Measurements from ENCODE around the gene STK38. TPM values are rescaled to one million over a fixed set of nuclear protein-coding genes. Genes with fewer than 3 reads are reported as not detected.

STK38 gene
- total and polyA plus RNA-seq, 2 donors (not counting 1 experiment from before 2014, with no cell fraction given): 26.1 to 67.4 TPM

GRCh38 chr6:36516559-36516958, 30.7 kb downstream of the STK38 start:
- H3K9ac ChIP-seq (ENCODE audit: low read length): no peak overlapping the region
- 100% methylated on average over 2 of the region's 4 CpGs for WGBS (ENCODE audit: insufficient coverage)
- H4K20me1 ChIP-seq (ENCODE audit: control insufficient read depth, insufficient read depth, low read length, poor library complexity, severe bottlenecking): peaks cover 6% of the 10 kb centered on the region
- no peak overlapping the region for H3K4me2 ChIP-seq (replicated peaks; ENCODE audit: low read depth, low read length, poor library complexity, severe bottlenecking)
- CTCF ChIA-PET: interaction anchor here (0.5 to 1.2 kb wide), 2 partner anchors 94 to 131 kb away, joined by 3 read pairs; no protein-coding TSS in a partner anchor
- Mint-ChIP-seq H3K4me1 (no peaks in the 10 kb centered on the region), H3K9me3 (ENCODE audit: insufficient read depth) (no peaks in the 10 kb centered on the region), H3K4me3 (no peak overlapping the region), H3K27ac (no peak overlapping the region), H3K27me3 (no peaks in the 10 kb centered on the region)
- POLR2A ChIA-PET: interaction anchor here (0.6 kb wide), 1 partner anchor 37 kb away, joined by 5 read pairs; no protein-coding TSS in a partner anchor
- DNase-seq (no peak), ATAC-seq (ENCODE audit: low read depth) (no peak)
- H3K27ac ChIP-seq (ENCODE audit: low read length in 2 of 2): no peak overlapping the region
- intact Hi-C loops (cut with micrococcal nuclease): loop anchor here (10.0 kb wide), 1 partner anchor 92 kb away; no protein-coding TSS in a partner anchor
- no peaks in the 10 kb centered on the region for H3K9me3 ChIP-seq (ENCODE audit: control extremely low read depth in 1 of 3, control insufficient read depth in 2 of 3, insufficient read depth in 1 of 3, low read length in 2 of 3)
- no peak overlapping the region for H3K4me3 ChIP-seq (ENCODE audit: control extremely low read depth in 1 of 5, extremely low read depth in 1 of 5, insufficient read depth in 1 of 5, low read depth in 2 of 5, low read length in 4 of 5)
- H3K79me2 ChIP-seq (ENCODE audit: control insufficient read depth, insufficient read depth, low read length): no peaks in the 10 kb centered on the region
- no peak for TF ChIP-seq EZH2 (IDR thresholded peaks at IDR 0.05; ENCODE audit: borderline replicate concordance, insufficient read depth, low read depth, low read length, poor library complexity, severe bottlenecking)
- TF ChIP-seq, protein P1, sequence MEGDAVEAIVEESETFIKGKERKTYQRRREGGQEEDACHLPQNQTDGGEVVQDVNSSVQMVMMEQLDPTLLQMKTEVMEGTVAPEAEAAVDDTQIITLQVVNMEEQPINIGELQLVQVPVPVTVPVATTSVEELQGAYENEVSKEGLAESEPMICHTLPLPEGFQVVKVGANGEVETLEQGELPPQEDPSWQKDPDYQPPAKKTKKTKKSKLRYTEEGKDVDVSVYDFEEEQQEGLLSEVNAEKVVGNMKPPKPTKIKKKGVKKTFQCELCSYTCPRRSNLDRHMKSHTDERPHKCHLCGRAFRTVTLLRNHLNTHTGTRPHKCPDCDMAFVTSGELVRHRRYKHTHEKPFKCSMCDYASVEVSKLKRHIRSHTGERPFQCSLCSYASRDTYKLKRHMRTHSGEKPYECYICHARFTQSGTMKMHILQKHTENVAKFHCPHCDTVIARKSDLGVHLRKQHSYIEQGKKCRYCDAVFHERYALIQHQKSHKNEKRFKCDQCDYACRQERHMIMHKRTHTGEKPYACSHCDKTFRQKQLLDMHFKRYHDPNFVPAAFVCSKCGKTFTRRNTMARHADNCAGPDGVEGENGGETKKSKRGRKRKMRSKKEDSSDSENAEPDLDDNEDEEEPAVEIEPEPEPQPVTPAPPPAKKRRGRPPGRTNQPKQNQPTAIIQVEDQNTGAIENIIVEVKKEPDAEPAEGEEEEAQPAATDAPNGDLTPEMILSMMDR (IDR thresholded peaks at IDR 0.05): no peak
- H3K36me3 ChIP-seq (replicated peaks in 1 of 2; ENCODE audit: control extremely low read depth in 1 of 2, control insufficient read depth in 1 of 2, extremely low read depth in 1 of 2, insufficient read depth in 2 of 2, low read length in 1 of 2): peaks cover 4 to 88% of the 10 kb centered on the region in 2 experiments
- H3K4me1 ChIP-seq (ENCODE audit: control insufficient read depth in 2 of 2, insufficient read depth in 2 of 2, low read length in 2 of 2): no peaks in the 10 kb centered on the region
- no peak overlapping the region for H2AFZ ChIP-seq (ENCODE audit: insufficient read depth, low read depth, low read length, poor library complexity, severe bottlenecking)
- no peaks in the 10 kb centered on the region for H3K27me3 ChIP-seq (replicated peaks in 1 of 4; ENCODE audit: control extremely low read depth in 1 of 4, control insufficient read depth in 3 of 4, insufficient read depth in 4 of 4, low read length in 3 of 4)

GRCh38 chr6:36515844-36516243, 31.4 kb downstream of the STK38 start:
- CTCF ChIA-PET: interaction anchor here (1.2 kb wide), 1 partner anchor 93 kb away, joined by 3 read pairs; no protein-coding TSS in a partner anchor
- no peak for ATAC-seq (ENCODE audit: low read depth)
- H2AFZ ChIP-seq (ENCODE audit: insufficient read depth, low read depth, low read length, poor library complexity, severe bottlenecking): no peak overlapping the region
- Mint-ChIP-seq H3K27me3 (no peaks in the 10 kb centered on the region), H3K4me3 (no peak overlapping the region), H3K27ac (no peak overlapping the region), H3K4me1 (no peaks in the 10 kb centered on the region), H3K9me3 (ENCODE audit: insufficient read depth) (no peaks in the 10 kb centered on the region)
- intact Hi-C loops (cut with micrococcal nuclease): loop anchor here (10.0 kb wide), 1 partner anchor 91 kb away; no protein-coding TSS in a partner anchor
- H3K9me3 ChIP-seq (ENCODE audit: control extremely low read depth in 1 of 3, control insufficient read depth in 2 of 3, insufficient read depth in 1 of 3, low read length in 2 of 3): no peaks in the 10 kb centered on the region
- DNase-seq: no peak
- no CpG with 5 or more reads among the region's 3 CpGs for WGBS (ENCODE audit: insufficient coverage)
- H3K27me3 ChIP-seq (replicated peaks in 1 of 4; ENCODE audit: control extremely low read depth in 1 of 4, control insufficient read depth in 3 of 4, insufficient read depth in 4 of 4, low read length in 3 of 4): no peaks in the 10 kb centered on the region
- no peak overlapping the region for H3K4me2 ChIP-seq (replicated peaks; ENCODE audit: low read depth, low read length, poor library complexity, severe bottlenecking)
- H3K27ac ChIP-seq (ENCODE audit: low read length in 2 of 2): no peak overlapping the region
- no peak overlapping the region for H3K4me3 ChIP-seq (ENCODE audit: control extremely low read depth in 1 of 5, extremely low read depth in 1 of 5, insufficient read depth in 1 of 5, low read depth in 2 of 5, low read length in 4 of 5)
- H3K79me2 ChIP-seq (ENCODE audit: control insufficient read depth, insufficient read depth, low read length): no peaks in the 10 kb centered on the region
- TF ChIP-seq EZH2 (IDR thresholded peaks at IDR 0.05; ENCODE audit: borderline replicate concordance, insufficient read depth, low read depth, low read length, poor library complexity, severe bottlenecking): no peak
- TF ChIP-seq, protein P1 (IDR thresholded peaks at IDR 0.05): no peak
- H3K4me1 ChIP-seq (ENCODE audit: control insufficient read depth in 2 of 2, insufficient read depth in 2 of 2, low read length in 2 of 2): no peaks in the 10 kb centered on the region
- H3K36me3 ChIP-seq (replicated peaks in 1 of 2; ENCODE audit: control extremely low read depth in 1 of 2, control insufficient read depth in 1 of 2, extremely low read depth in 1 of 2, insufficient read depth in 2 of 2, low read length in 1 of 2): peaks cover 4 to 87% of the 10 kb centered on the region in 2 experiments
- peaks cover 6% of the 10 kb centered on the region for H4K20me1 ChIP-seq (ENCODE audit: control insufficient read depth, insufficient read depth, low read length, poor library complexity, severe bottlenecking)
- no peak overlapping the region for H3K9ac ChIP-seq (ENCODE audit: low read length)
- POLR2A ChIA-PET: interaction anchor here (0.7 kb wide), 1 partner anchor 10 kb away, joined by 3 read pairs; no protein-coding TSS in a partner anchor

Data from B cell (primary cell).